Measurements from ENCODE around the gene TMED3.
"Not testable (repeated sequence)": the region's sequence is repeated elsewhere in the genome, so short reads cannot be mapped to it uniquely, and the experiment has no call there.

Gene TMED3

GRCh38 chr15:79316864-79317263 is 6.0 kb downstream of the TMED3 start:
- DNase-seq (ENCODE audit: low read depth) = no peak

GRCh38 chr15:79319973-79320372 is 9.1 kb downstream of the TMED3 start:
- not testable (repeated sequence) for DNase-seq (ENCODE audit: low read depth)

GRCh38 chr15:79321876-79322275 is 11.0 kb downstream of the TMED3 start:
- DNase-seq (ENCODE audit: low read depth) = no peak

GRCh38 chr15:79322306-79322705 is 11.4 kb downstream of the TMED3 start:
- DNase-seq (ENCODE audit: low read depth) = no peak

GRCh38 chr15:79322945-79323344 is 12.0 kb downstream of the TMED3 start:
- no peak for DNase-seq (ENCODE audit: low read depth)

- DNase-seq (ENCODE audit: low read depth) = no peak
Observed at GRCh38 chr15:79329171-79329611, 18.3 kb downstream of the TMED3 start.

GRCh38 chr15:79332824-79333510 is 22.1 kb downstream of the TMED3 start:
- DNase-seq (ENCODE audit: low read depth) = no peak

- no peak for DNase-seq (ENCODE audit: low read depth)
Observed at GRCh38 chr15:79337591-79337990, 26.7 kb downstream of the TMED3 start.

GRCh38 chr15:79339588-79340314 is 28.8 kb downstream of the TMED3 start:
- DNase-seq (ENCODE audit: low read depth) = no peak

GRCh38 chr15:79340315-79340602 is 29.3 kb downstream of the TMED3 start:
- no peak for DNase-seq (ENCODE audit: low read depth)

GRCh38 chr15:79341396-79341795 is 30.5 kb downstream of the TMED3 start:
- DNase-seq (ENCODE audit: low read depth) = no peak

GRCh38 chr15:79349525-79349924 is 38.6 kb downstream of the TMED3 start:
- no peak for DNase-seq (ENCODE audit: low read depth)

- DNase-seq (ENCODE audit: low read depth) = no peak
Observed at GRCh38 chr15:79352206-79352605, 41.3 kb downstream of the TMED3 start.

- DNase-seq (ENCODE audit: low read depth) = no peak
Observed at GRCh38 chr15:79357566-79357965, 46.7 kb downstream of the TMED3 start.

- no peak for DNase-seq (ENCODE audit: low read depth)
Observed at GRCh38 chr15:79358069-79358468, 47.2 kb downstream of the TMED3 start.

- no peak for DNase-seq (ENCODE audit: low read depth)
Observed at GRCh38 chr15:79364571-79365240, 53.8 kb downstream of the TMED3 start.

GRCh38 chr15:79365765-79366164 is 54.9 kb downstream of the TMED3 start:
- DNase-seq (ENCODE audit: low read depth) = no peak

- no peak for DNase-seq (ENCODE audit: low read depth)
Observed at GRCh38 chr15:79366691-79367090, 55.8 kb downstream of the TMED3 start.

GRCh38 chr15:79370716-79371115 is 59.8 kb downstream of the TMED3 start:
- DNase-seq (ENCODE audit: low read depth) = no peak

- no peak for DNase-seq (ENCODE audit: low read depth)
Observed at GRCh38 chr15:79371591-79371990, 60.7 kb downstream of the TMED3 start.

GRCh38 chr15:79372428-79372827 is 61.5 kb downstream of the TMED3 start:
- DNase-seq (ENCODE audit: low read depth) = no peak
